Measurements from ENCODE around the gene ZNF480. TPM values are rescaled to one million over a fixed set of nuclear protein-coding genes. Genes with fewer than 3 reads are reported as not detected.

Gene ZNF480
- polyA plus RNA-seq, 1 donor from 2014 or later: 7.7 TPM

GRCh38 chr19:52277471-52277870, 19.5 kb upstream of the ZNF480 start:
- Histone ChIP-seq H3K79me2 (replicated peaks; ENCODE audit: insufficient read depth, low read length) (peaks cover 61% of the 10 kb centered on the region), H3K4me3 (ENCODE audit: low read length) (no peak overlapping the region)

GRCh38 chr19:52286256-52286655, 10.7 kb upstream of the ZNF480 start:
- Histone ChIP-seq H4K20me1 (ENCODE audit: insufficient read depth) (no peaks in the 10 kb centered on the region), H3K9ac (ENCODE audit: low read length) (no peak overlapping the region), H3K9me3 (ENCODE audit: low read length) (no peaks in the 10 kb centered on the region), H3K36me3 (ENCODE audit: insufficient read depth, low read length) (peaks cover 31% of the 10 kb centered on the region), H3K27me3 (ENCODE audit: insufficient read depth, low read depth, low read length) (no peaks in the 10 kb centered on the region), H3K4me3 (ENCODE audit: low read length) (no peak overlapping the region), H3F3A (ENCODE audit: insufficient read depth, low read length, poor library complexity, severe bottlenecking) (no peaks in the 10 kb centered on the region), H3K4me2 (ENCODE audit: low read length) (no peak overlapping the region), H3K79me2 (replicated peaks; ENCODE audit: insufficient read depth, low read length) (no peaks in the 10 kb centered on the region), H3K9me2 (ENCODE audit: insufficient read depth, low read length) (no peaks in the 10 kb centered on the region), H2AFZ (ENCODE audit: low read depth, low read length) (no peak overlapping the region), H3K27ac (ENCODE audit: low read length) (no peak overlapping the region)
- no peak for TF ChIP-seq SMC3 (conservative IDR thresholded peaks at IDR 0.05; ENCODE audit: poor library complexity)
- TF ChIP-seq MXI1 (conservative IDR thresholded peaks at IDR 0.05; ENCODE audit: poor library complexity, severe bottlenecking): no peak
- no peak for TF ChIP-seq CTCF (IDR thresholded peaks at IDR 0.05; ENCODE audit: poor library complexity, severe bottlenecking)
- no peak for TF ChIP-seq RAD21 (conservative IDR thresholded peaks at IDR 0.05)
- no peak for TF ChIP-seq EP300 (conservative IDR thresholded peaks at IDR 0.05; ENCODE audit: poor library complexity, severe bottlenecking)
- TF ChIP-seq EZH2 (IDR thresholded peaks at IDR 0.05; ENCODE audit: borderline replicate concordance, insufficient read depth, low read length, poor library complexity, severe bottlenecking): no peak
- no peak for TF ChIP-seq TAF1 (IDR thresholded peaks at IDR 0.05; ENCODE audit: low read depth)

More at GRCh38 chr19:52277471-52277870, 19.5 kb upstream of the ZNF480 start:
- Histone ChIP-seq H3K27me3 (ENCODE audit: insufficient read depth, low read depth, low read length) (no peaks in the 10 kb centered on the region), H3K9me3 (ENCODE audit: low read length) (peaks cover 3% of the 10 kb centered on the region), H4K20me1 (ENCODE audit: insufficient read depth) (no peaks in the 10 kb centered on the region), H3F3A (ENCODE audit: insufficient read depth, low read length, poor library complexity, severe bottlenecking) (no peaks in the 10 kb centered on the region), H3K9ac (ENCODE audit: low read length) (no peak overlapping the region), H3K36me3 (ENCODE audit: insufficient read depth, low read length) (peaks cover 11% of the 10 kb centered on the region), H3K27ac (ENCODE audit: low read length) (no peak overlapping the region), H2AFZ (ENCODE audit: low read depth, low read length) (no peak overlapping the region), H3K4me2 (ENCODE audit: low read length) (no peak overlapping the region), H3K9me2 (ENCODE audit: insufficient read depth, low read length) (no peaks in the 10 kb centered on the region)
- no peak for TF ChIP-seq POLR2AphosphoS5 (IDR thresholded peaks at IDR 0.05)
- no peak for TF ChIP-seq RAD21 (conservative IDR thresholded peaks at IDR 0.05)
- no peak for TF ChIP-seq TAF1 (IDR thresholded peaks at IDR 0.05; ENCODE audit: low read depth)
- TF ChIP-seq EP300 (conservative IDR thresholded peaks at IDR 0.05; ENCODE audit: poor library complexity, severe bottlenecking): no peak
- no peak for TF ChIP-seq MXI1 (conservative IDR thresholded peaks at IDR 0.05; ENCODE audit: poor library complexity, severe bottlenecking)
- TF ChIP-seq SMC3 (conservative IDR thresholded peaks at IDR 0.05; ENCODE audit: poor library complexity): no peak
- TF ChIP-seq REST (IDR thresholded peaks at IDR 0.05; ENCODE audit: borderline replicate concordance): no peak
- no peak for TF ChIP-seq CTCF (IDR thresholded peaks at IDR 0.05; ENCODE audit: poor library complexity, severe bottlenecking)
- no peak for TF ChIP-seq EZH2 (IDR thresholded peaks at IDR 0.05; ENCODE audit: borderline replicate concordance, insufficient read depth, low read length, poor library complexity, severe bottlenecking)

Measured in neural cell (in vitro differentiated cells).